ENCODE results near the gene GPR37L1. TPM values are rescaled to one million over a fixed set of nuclear protein-coding genes. Genes with fewer than 3 reads are reported as not detected.
A peak's percentile ranks its signal among the peaks of the same experiment; 100 is the strongest.

The GPR37L1 gene
- total and polyA plus RNA-seq, 2 experiments from 2014 or later: 0.03 TPM; not detected in 1

DNA sequence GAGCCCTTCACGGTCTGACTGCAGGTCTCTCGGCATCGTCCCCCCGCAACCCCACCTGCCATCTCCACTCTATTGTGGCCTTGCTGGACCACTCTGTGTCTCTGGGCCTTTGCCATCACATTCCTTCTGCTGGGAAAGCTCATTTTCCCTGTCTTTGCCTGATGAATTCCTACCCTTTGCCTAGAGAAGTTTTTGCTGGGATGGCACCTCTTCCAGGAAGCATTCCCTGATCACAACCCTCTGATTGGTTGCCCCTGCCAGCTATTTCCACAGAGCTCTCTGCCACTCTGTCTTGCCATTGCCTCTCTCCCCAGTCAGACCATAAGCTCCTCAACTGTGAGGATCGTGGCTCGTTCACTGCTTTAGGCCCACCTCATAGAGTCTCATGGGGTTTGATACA, 28.9 kb upstream of the GPR37L1 start:
- no peaks in the 10 kb centered on the region for H3K36me3 ChIP-seq (ENCODE audit: low read depth)
- no peaks in the 10 kb centered on the region for H4K20me1 ChIP-seq (ENCODE audit: insufficient read depth)
- H3K4me1 ChIP-seq (ENCODE audit: insufficient read depth): no peaks in the 10 kb centered on the region
- no peaks in the 10 kb centered on the region for H3K79me2 ChIP-seq (ENCODE audit: insufficient read depth)
- 0 out of 2 replicates have a peak, but pooled peaks cover 4% of the 10 kb centered on the region for H3K27me3 ChIP-seq (replicated peaks; ENCODE audit: insufficient read depth)
- TF ChIP-seq EZH2phosphoT487 (IDR thresholded peaks at IDR 0.05; ENCODE audit: insufficient read depth, low read depth): no peak
- no peak for TF ChIP-seq EZH2 (IDR thresholded peaks at IDR 0.05; ENCODE audit: insufficient read depth, poor library complexity, severe bottlenecking)
- H3K9ac ChIP-seq: no peak overlapping the region
- H3F3A ChIP-seq (ENCODE audit: insufficient read depth): no peaks in the 10 kb centered on the region
- no peaks in the 10 kb centered on the region for H3K9me3 ChIP-seq (ENCODE audit: low read depth)
- no peak overlapping the region for H2AFZ ChIP-seq
- in situ Hi-C loops (cut with MboI): no loop called here
- no peak overlapping the region for H3K4me2 ChIP-seq (ENCODE audit: unreplicated experiment)
- H3K9me2 ChIP-seq (ENCODE audit: insufficient read depth): no peaks in the 10 kb centered on the region
- no peak for DNase-seq
- 96% methylated on average over 6 of the region's 6 CpGs for WGBS, 2 experiments (ENCODE audit: low coverage in 1 of 2, low lambda C conversion rate in 2 of 2, missing lambda C conversion rate in 2 of 2)
- H3K27ac ChIP-seq: no peak overlapping the region
- no peak overlapping the region for H3K4me3 ChIP-seq

DNA sequence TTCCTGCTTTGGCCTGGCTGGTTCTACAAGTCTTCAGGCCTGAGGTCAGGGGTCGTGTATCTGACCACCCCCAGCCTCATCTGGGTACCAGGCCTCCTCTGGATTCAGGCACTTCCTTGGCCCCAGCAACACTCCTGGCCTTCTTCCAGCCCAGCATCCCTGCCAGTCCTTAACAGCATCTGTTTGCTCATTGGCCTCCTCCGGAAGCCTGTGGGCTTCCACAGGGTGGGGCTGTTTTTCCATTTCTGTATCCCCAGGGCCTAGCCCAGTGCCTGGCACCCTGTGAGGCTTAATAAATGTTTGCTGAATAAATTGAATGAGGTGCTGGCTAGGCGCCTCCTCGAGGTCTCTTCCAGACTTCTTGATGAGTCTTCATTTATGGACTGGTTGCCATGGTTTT, 21.5 kb upstream of the GPR37L1 start:
- H3K27ac ChIP-seq: no peak overlapping the region
- H3F3A ChIP-seq (ENCODE audit: insufficient read depth): no peaks in the 10 kb centered on the region
- H2AFZ ChIP-seq: no peak overlapping the region
- H3K9ac ChIP-seq: no peak overlapping the region
- 42 to 50% methylated on average over 4 of the region's 4 CpGs for WGBS, 2 experiments (ENCODE audit: low coverage in 1 of 2, low lambda C conversion rate in 2 of 2, missing lambda C conversion rate in 2 of 2)
- TF ChIP-seq EZH2 (IDR thresholded peaks at IDR 0.05; ENCODE audit: insufficient read depth, poor library complexity, severe bottlenecking): no peak
- TF ChIP-seq EZH2phosphoT487 (IDR thresholded peaks at IDR 0.05; ENCODE audit: insufficient read depth, low read depth): no peak
- no peaks in the 10 kb centered on the region for H3K9me2 ChIP-seq (ENCODE audit: insufficient read depth)
- H4K20me1 ChIP-seq (ENCODE audit: insufficient read depth): no peaks in the 10 kb centered on the region
- H3K9me3 ChIP-seq (ENCODE audit: low read depth): no peaks in the 10 kb centered on the region
- H3K36me3 ChIP-seq (ENCODE audit: low read depth): no peaks in the 10 kb centered on the region
- no peak overlapping the region for H3K4me3 ChIP-seq
- H3K79me2 ChIP-seq (ENCODE audit: insufficient read depth): no peaks in the 10 kb centered on the region
- peaks cover 13% of the 10 kb centered on the region for H3K4me1 ChIP-seq (ENCODE audit: insufficient read depth)
- no peaks in the 10 kb centered on the region for H3K27me3 ChIP-seq (replicated peaks; ENCODE audit: insufficient read depth)
- DNase-seq: no peak
- no peak overlapping the region for H3K4me2 ChIP-seq (ENCODE audit: unreplicated experiment)
- in situ Hi-C loops (cut with MboI): loop anchor here (25.0 kb wide), 1 partner anchor 214 kb away; the partner anchor contains the start of gene SHISA4

DNA sequence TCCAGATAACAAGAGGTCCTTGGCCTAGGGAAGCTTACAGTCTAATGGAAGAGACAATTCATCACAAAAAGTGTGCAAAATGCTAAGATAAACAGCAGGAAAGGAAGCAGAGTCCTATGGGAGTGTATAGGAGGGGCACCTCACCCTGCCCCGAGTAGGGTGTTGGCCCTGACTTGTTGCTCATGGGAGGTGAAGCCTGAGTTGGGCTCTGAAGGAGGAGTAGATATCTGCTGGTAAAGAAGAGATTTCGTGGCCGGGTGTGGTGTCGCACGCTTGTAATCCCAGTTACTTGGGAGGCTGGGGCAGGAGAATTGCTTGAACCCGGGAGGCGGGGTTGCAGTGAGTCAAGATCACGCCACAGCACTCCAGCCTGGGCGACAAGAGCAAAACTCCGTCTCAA, 18.6 kb upstream of the GPR37L1 start:
- no peaks in the 10 kb centered on the region for H3K27me3 ChIP-seq (replicated peaks; ENCODE audit: insufficient read depth)
- 80 to 86% methylated on average over 3 to 10 of the region's 10 CpGs for WGBS, 2 experiments (ENCODE audit: low coverage in 1 of 2, low lambda C conversion rate in 2 of 2, missing lambda C conversion rate in 2 of 2)
- H3K4me2 ChIP-seq (ENCODE audit: unreplicated experiment): no peak overlapping the region
- no peak overlapping the region for H3K4me3 ChIP-seq
- no peak overlapping the region for H3K9ac ChIP-seq
- H3K79me2 ChIP-seq (ENCODE audit: insufficient read depth): no peaks in the 10 kb centered on the region
- no peak for TF ChIP-seq EZH2phosphoT487 (IDR thresholded peaks at IDR 0.05; ENCODE audit: insufficient read depth, low read depth)
- TF ChIP-seq EZH2 (IDR thresholded peaks at IDR 0.05; ENCODE audit: insufficient read depth, poor library complexity, severe bottlenecking): no peak
- no peaks in the 10 kb centered on the region for H3K9me3 ChIP-seq (ENCODE audit: low read depth)
- H3F3A ChIP-seq (ENCODE audit: insufficient read depth): no peaks in the 10 kb centered on the region
- no peak overlapping the region for H3K27ac ChIP-seq
- H3K4me1 ChIP-seq (ENCODE audit: insufficient read depth): peaks cover 13% of the 10 kb centered on the region
- no peaks in the 10 kb centered on the region for H3K9me2 ChIP-seq (ENCODE audit: insufficient read depth)
- H4K20me1 ChIP-seq (ENCODE audit: insufficient read depth): no peaks in the 10 kb centered on the region
- H3K36me3 ChIP-seq (ENCODE audit: low read depth): no peaks in the 10 kb centered on the region
- DNase-seq: no peak
- in situ Hi-C loops (cut with MboI): loop anchor here (25.0 kb wide), 1 partner anchor 217 kb away; the partner anchor contains the start of gene SHISA4
- H2AFZ ChIP-seq: no peak overlapping the region

DNA sequence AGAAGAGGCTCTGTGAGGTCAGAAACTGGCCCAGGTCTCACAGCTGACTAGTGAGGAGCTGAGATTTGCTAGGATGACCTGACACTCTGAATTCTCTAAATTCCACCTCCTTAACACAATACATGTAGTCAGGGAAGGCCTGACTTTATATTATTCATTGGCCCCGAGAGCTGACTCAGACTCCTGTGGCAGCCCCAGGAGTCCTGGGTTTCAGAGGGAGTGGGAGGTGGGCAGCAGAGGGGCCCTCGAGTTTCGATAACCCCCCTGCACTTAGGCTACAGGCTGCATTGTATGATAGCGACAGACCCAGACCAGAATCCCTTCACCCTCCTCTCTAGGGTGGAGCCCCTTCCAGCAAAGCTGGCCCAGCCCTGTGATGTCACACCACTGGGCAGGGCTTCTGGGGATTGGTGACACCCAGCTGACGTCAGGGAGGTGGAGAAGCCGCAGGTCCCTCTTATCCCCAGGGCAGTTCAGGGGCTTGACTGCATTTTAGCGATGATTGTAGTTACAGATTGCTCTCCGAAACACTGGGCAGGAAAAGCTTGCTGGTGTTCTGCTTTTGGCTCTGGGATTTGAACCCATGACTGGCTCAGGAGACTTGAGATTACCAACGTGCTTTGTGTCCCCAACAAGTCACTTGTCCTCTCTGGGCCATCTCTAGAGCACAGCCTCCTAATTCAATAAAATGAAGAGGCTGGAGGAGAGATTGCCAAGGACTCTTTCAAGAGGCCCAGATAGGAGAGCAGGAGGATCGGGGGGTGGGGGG, 17.0 kb upstream of the GPR37L1 start:
- WGBS, 2 experiments (ENCODE audit: low coverage in 1 of 2, low lambda C conversion rate in 2 of 2, missing lambda C conversion rate in 2 of 2): 36 to 45% methylated on average over 9 to 10 of the region's 10 CpGs
- TF ChIP-seq EZH2phosphoT487 (IDR thresholded peaks at IDR 0.05; ENCODE audit: insufficient read depth, low read depth): no peak
- TF ChIP-seq EZH2 (IDR thresholded peaks at IDR 0.05; ENCODE audit: insufficient read depth, poor library complexity, severe bottlenecking): no peak
- DNase-seq: peak; percentile 81
- Histone ChIP-seq H3F3A (ENCODE audit: insufficient read depth) (no peaks in the 10 kb centered on the region), H3K4me1 (ENCODE audit: insufficient read depth) (peaks cover 13% of the 10 kb centered on the region), H3K27me3 (replicated peaks; ENCODE audit: insufficient read depth) (no peaks in the 10 kb centered on the region), H2AFZ (peak overlapping the region; percentile 62), H3K9me2 (ENCODE audit: insufficient read depth) (no peaks in the 10 kb centered on the region), H3K4me3 (no peak overlapping the region), H4K20me1 (ENCODE audit: insufficient read depth) (no peaks in the 10 kb centered on the region), H3K27ac (peak overlapping the region; percentile 48), H3K36me3 (ENCODE audit: low read depth) (no peaks in the 10 kb centered on the region), H3K9ac (no peak overlapping the region), H3K9me3 (ENCODE audit: low read depth) (no peaks in the 10 kb centered on the region), H3K4me2 (ENCODE audit: unreplicated experiment) (peak overlapping the region; percentile 16), H3K79me2 (ENCODE audit: insufficient read depth) (no peaks in the 10 kb centered on the region)
- in situ Hi-C loops (cut with MboI): loop anchor here (25.0 kb wide), 1 partner anchor 218 kb away; the partner anchor contains the start of gene SHISA4
